ENCODE measurements around the gene SMARCAL1. TPM values are rescaled to one million over a fixed set of nuclear protein-coding genes. Genes with fewer than 3 reads are reported as not detected.
A peak's percentile ranks its signal among the peaks of the same experiment; 100 is the strongest.

SMARCAL1 gene
- total RNA-seq, 2 experiments from 2014 or later: 20.8 to 25.2 TPM

DNA sequence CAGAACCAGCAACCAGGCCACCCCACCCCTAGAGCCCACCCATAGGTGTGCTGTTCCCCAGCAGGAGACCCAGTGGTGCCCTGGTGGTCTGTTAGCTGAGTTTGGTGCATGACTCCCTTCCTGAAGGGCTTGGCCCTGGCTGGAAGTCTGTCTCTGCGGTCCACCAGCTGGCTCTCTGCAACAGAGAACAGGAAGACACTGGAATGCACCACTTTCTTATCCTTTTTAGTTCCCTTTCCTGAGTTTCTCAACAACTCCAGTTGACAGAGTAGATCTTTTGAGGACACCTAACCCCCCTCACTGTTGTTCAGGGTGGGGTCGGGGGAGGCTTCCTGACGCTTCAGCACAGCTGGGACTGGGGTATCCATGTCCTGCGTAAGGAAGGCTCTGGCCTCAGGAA, 74.4 kb downstream of the SMARCAL1 start:
- intact Hi-C loops (cut with micrococcal nuclease): no loop called here
- no peaks in the 10 kb centered on the region for H3K9me3 Mint-ChIP-seq
- POLR2A ChIA-PET: no interaction called here
- H3K4me1 Mint-ChIP-seq (ENCODE audit: low read depth): no peaks in the 10 kb centered on the region
- no peak overlapping the region for H3K27ac Mint-ChIP-seq
- DNase-seq: no peak
- no peak overlapping the region for H3K4me3 Mint-ChIP-seq
- peaks cover 6% of the 10 kb centered on the region for H3K36me3 Mint-ChIP-seq
- CTCF ChIA-PET: no interaction called here
- H3K27me3 Mint-ChIP-seq: no peaks in the 10 kb centered on the region

DNA sequence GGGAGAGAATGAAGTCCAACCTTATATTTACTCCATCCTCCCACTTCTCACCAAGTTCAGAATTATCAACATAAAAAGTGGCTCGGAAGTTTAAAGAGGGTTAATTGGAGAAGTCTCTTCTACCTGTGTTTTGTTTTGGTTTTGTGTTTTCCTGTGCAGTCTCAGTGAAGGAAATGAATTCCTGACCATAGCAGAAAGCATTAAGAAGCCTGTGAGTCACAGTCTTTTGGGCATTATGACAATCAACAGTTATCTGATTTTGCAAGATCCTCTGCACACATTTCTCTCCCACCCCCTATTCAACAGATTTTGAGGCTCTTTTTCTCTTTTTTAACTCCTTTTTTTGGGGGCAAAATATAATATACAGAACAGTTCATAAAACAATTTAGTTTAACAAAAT, 77.8 kb downstream of the SMARCAL1 start:
- CTCF ChIA-PET: no interaction called here
- Mint-ChIP-seq H3K27ac (no peak overlapping the region), H3K4me1 (ENCODE audit: low read depth) (no peaks in the 10 kb centered on the region), H3K27me3 (no peaks in the 10 kb centered on the region), H3K36me3 (no peaks in the 10 kb centered on the region), H3K9me3 (no peaks in the 10 kb centered on the region), H3K4me3 (no peak overlapping the region)
- intact Hi-C loops (cut with micrococcal nuclease): no loop called here
- POLR2A ChIA-PET: no interaction called here
- DNase-seq: no peak

DNA sequence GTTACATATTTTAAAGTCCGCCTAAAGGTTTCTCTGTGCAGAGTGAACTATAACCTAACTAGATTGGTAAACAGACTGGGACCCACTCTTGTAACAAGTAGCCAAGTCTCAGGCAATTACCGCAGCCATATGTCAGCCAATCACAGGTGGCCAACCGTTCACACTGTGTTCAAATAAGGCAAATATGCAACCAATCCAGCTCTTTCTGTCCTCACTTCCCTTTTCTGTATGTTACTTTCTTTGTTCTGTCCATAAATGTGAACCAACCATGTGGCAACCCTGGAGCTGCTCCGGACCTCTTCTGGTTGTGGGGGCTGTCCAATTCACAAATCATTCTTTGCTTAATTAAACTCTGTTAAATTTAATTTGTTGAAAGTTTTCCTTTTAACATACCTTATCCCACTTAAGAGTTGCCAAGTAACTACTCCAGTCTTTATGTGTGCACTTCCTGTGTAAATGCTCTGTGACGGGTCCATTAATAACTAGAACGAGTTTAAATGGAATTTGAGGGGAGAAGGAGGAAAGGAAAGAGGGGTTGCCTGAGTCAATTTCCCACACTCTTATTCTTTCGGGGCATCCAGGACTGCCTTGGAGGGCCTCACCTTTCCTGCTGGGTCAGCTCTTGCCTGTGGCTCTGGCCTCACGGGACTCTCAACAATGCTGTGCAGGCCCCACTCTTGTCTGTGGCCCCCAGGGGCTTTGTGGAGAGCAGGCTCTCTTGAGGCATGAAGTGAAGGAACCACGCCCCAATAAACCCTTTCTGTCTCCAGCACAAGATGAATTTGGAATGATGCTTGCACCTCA, 79.7 kb downstream of the SMARCAL1 start:
- Mint-ChIP-seq H3K36me3 (no peaks in the 10 kb centered on the region), H3K27ac (no peak overlapping the region), H3K4me3 (no peak overlapping the region), H3K9me3 (no peaks in the 10 kb centered on the region), H3K4me1 (ENCODE audit: low read depth) (no peaks in the 10 kb centered on the region), H3K27me3 (no peaks in the 10 kb centered on the region)
- no peak for DNase-seq
- intact Hi-C loops (cut with micrococcal nuclease): no loop called here
- POLR2A ChIA-PET: interaction anchor here (0.6 kb wide), 1 partner anchor 26 kb away, joined by 3 read pairs; no protein-coding TSS in a partner anchor
- CTCF ChIA-PET: no interaction called here

DNA sequence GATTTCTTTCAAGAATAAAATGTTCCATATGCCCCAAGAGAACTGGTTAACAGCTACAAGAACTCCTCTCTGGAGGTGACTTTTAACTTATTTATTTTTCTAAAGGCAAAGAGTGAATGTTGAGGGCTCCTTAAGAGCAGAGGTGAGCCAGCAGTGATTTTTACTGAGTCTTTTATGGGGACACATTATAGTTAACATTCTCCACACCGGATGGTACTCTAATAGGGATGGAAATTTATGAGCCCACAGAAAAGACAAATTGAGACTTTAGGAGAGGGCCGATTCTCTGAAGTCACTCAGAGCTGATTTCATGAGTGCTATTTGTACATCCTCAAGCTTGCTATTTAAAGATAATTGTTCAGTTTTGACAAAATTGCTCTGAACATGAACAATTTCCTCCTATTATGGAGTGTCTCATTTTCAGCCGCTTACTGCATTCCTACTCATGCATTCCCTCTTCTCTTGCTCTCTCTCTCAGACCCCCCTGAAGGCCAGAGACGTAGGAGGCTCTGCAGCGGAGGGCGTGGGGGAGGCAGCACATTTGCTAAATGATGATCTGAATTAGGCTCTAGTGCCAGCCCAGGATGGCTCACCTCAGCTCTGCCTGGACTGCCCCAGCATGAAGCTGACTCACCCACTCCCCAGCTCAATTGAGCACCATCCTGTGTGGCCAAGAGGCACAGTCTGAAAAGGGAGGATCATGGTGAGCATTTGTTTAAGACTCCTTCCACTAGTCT, 80.5 kb downstream of the SMARCAL1 start:
- intact Hi-C loops (cut with micrococcal nuclease): no loop called here
- H3K27ac Mint-ChIP-seq: no peak overlapping the region
- ChIA-PET CTCF (no interaction called here), POLR2A (no interaction called here)
- H3K27me3 Mint-ChIP-seq: no peaks in the 10 kb centered on the region
- H3K4me1 Mint-ChIP-seq (ENCODE audit: low read depth): peaks cover 6% of the 10 kb centered on the region
- H3K36me3 Mint-ChIP-seq: peaks cover 3% of the 10 kb centered on the region
- H3K4me3 Mint-ChIP-seq: no peak overlapping the region
- DNase-seq: no peak
- no peaks in the 10 kb centered on the region for H3K9me3 Mint-ChIP-seq

DNA sequence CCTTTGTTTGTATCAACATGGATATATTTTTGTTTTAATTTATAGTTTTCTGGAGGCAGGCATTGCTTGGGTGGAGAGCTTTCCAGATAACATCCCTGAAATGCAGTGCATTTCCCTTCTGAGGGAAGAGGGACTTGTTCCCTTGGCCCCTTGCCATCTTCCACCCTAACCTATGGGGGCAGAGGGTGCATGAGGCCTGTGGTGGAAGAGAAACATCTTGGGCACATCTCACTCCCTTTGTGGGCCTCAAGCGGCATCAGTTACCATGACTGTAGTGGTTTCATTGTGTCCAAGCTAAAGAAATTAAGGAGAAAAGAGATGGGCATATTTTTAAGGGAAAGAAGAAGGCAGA, 81.0 kb downstream of the SMARCAL1 start:
- no peaks in the 10 kb centered on the region for H3K27me3 Mint-ChIP-seq
- peaks cover 3% of the 10 kb centered on the region for H3K36me3 Mint-ChIP-seq
- intact Hi-C loops (cut with micrococcal nuclease): no loop called here
- H3K4me3 Mint-ChIP-seq: no peak overlapping the region
- ChIA-PET CTCF (no interaction called here), POLR2A (no interaction called here)
- peaks cover 10% of the 10 kb centered on the region for H3K4me1 Mint-ChIP-seq (ENCODE audit: low read depth)
- no peaks in the 10 kb centered on the region for H3K9me3 Mint-ChIP-seq
- no peak overlapping the region for H3K27ac Mint-ChIP-seq
- no peak for DNase-seq

DNA sequence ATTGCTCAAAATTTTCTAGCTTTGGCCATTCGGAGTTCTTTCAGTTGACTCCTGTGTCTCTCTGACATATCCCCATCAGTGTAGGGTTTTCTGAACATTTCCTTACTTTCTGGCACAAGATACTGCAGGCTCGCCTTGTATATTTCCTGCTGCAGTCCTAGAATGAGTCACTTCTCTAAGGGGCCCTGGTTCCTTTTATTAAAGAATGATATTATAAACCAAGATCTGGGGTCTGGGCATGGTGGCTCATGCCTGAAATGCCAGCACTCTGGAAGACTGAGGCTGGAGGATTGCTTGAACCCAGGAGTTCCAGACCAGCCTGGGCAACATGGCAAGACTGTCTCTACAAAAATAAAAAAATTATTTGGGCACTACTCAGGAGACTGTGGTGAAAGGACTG, 83.4 kb downstream of the SMARCAL1 start:
- peaks cover 24% of the 10 kb centered on the region for H3K36me3 Mint-ChIP-seq
- intact Hi-C loops (cut with micrococcal nuclease): loop anchor here (5.0 kb wide), 1 partner anchor 288 kb away; no protein-coding TSS in a partner anchor
- no peak overlapping the region for H3K4me3 Mint-ChIP-seq
- ChIA-PET CTCF (no interaction called here), POLR2A (no interaction called here)
- no peaks in the 10 kb centered on the region for H3K9me3 Mint-ChIP-seq
- no peaks in the 10 kb centered on the region for H3K27me3 Mint-ChIP-seq
- H3K27ac Mint-ChIP-seq: no peak overlapping the region
- H3K4me1 Mint-ChIP-seq (ENCODE audit: low read depth): peaks cover 24% of the 10 kb centered on the region
- no peak for DNase-seq

DNA sequence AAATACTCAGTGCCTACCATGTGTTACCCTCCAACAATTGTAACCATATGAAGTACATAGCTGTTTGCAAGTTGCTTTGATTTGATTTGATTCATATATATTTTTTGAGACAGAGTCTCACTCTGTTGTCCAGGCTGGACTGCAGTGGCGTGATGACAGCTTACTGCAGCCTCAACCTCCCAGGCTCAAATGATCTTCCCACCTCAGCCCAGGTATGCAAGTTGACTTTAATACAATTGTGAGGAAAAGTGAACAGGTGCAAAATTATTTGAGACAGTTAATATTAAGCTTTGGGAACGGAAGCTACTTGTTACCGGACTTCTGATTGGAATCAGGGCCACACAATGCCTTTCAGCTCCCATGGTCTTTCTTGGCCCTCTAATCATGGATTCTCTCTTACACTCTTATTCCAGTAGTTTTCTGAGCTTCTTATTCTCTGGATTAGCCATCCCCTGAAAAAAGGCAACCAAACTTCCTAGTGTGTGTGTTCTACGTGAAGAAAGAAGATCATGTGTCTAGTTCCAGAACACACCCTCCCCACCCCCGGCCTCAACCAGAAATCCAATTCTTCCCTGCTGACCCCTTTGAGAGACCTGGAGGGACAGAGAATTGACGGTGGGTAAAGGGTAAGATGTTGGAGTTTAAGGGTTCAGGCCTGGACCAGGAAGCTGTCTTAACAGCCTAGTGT, 85.2 kb downstream of the SMARCAL1 start:
- H3K4me1 Mint-ChIP-seq (ENCODE audit: low read depth): peaks cover 38% of the 10 kb centered on the region
- peak overlapping the region; percentile 99 for H3K27ac Mint-ChIP-seq
- ChIA-PET POLR2A (interaction anchor here (0.6 to 2.4 kb wide), 6 partner anchors 9 to 389 kb away, joined by 3 to 11 read pairs (median 6); partner anchors contain the start of genes SMARCAL1 and XRCC5), CTCF (interaction anchor here (1.5 kb wide), 1 partner anchor 413 kb away, joined by 3 read pairs; no protein-coding TSS in a partner anchor)
- peaks cover 38% of the 10 kb centered on the region for H3K36me3 Mint-ChIP-seq
- H3K27me3 Mint-ChIP-seq: no peaks in the 10 kb centered on the region
- no peaks in the 10 kb centered on the region for H3K9me3 Mint-ChIP-seq
- intact Hi-C loops (cut with micrococcal nuclease): loop anchor here (1.0 to 5.0 kb wide), 5 partner anchors 19 to 383 kb away; partner anchors contain the start of gene SMARCAL1
- no peak for DNase-seq
- peak overlapping the region; percentile 97 for H3K4me3 Mint-ChIP-seq

DNA sequence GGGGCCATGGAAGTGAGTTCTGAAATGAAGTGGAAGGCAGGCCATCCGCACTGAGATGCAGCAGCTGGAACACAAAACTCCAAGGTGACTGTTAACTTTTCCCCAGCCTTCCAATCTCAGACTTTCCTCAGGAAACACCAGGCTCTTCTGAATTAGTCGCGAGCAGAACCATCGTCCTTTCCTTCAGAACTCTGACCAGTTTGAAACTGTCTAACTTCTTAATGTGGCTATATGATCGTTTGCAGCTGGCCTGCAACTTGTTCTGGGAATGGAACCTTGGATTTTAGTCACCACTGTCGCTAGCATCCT, 85.7 kb downstream of the SMARCAL1 start:
- H3K4me1 Mint-ChIP-seq (ENCODE audit: low read depth): peaks cover 43% of the 10 kb centered on the region

DNA sequence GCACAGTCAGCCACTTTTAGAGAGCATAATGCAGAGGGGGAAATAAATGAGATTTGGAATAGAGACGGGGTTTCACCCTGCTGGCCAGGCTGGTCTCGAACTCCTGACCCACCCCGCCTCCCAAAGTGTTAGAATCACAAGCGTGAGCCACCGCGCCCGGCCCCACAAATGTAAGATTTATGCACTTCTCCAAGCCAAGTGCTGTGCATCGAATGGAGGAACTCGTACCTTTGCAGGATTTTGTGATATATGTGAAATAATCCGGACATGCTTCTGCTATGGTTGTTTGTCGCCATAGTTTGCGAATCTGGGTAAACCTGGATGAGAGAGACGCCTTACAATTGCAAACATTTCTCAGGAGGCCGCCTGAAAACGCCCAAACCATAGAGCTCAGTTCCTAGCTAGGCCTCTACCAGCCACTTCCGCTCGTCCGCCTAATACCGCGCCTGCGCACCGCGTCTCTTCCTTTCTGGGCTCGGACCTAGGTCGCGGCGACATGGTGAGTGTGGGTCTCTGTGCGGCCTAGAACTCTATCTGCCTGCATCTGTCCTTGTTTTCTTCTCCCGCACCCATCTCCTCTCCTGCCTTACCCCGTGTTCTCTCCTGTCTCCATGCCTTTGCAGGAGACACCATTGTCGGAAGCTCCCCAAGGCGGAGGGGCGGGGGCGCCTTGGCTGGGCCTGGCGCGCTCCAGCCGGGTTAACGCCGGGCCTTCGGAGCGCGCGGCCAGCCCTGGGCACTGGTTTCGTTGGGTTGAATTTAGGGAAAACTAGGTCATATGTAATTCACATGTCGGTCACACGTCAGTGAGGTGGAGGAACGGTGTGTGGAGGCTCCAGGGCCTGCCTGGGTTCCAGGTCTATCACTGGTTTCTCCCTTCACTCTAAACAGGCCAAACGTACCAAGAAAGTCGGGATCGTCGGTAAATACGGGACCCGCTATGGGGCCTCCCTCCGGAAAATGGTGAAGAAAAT, 86.4 kb downstream of the SMARCAL1 start, which contains the start of gene RPL37A:
Gene RPL37A, plus strand, starts transcription at position 466 of the 974 bp plus-strand sequence. Its CDS starts 31 bp downstream, at position 497.
- Mint-ChIP-seq H3K27me3 (no peaks in the 10 kb centered on the region), H3K4me3 (peak within 1 kb of the TSS; percentile 97), H3K27ac (peak within 1 kb of the TSS; percentile 99), H3K9me3 (no peaks in the 10 kb centered on the region), H3K36me3 (peaks cover 49% of the 10 kb centered on the region), H3K4me1 (ENCODE audit: low read depth) (peaks cover 45% of the 10 kb centered on the region)
- ChIA-PET POLR2A (interaction anchor here (0.7 to 2.4 kb wide), 10 partner anchors 8 to 390 kb away, joined by 3 to 11 read pairs (median 4); partner anchors contain the start of genes SMARCAL1 and XRCC5), CTCF (interaction anchor here (1.0 to 1.5 kb wide), 3 partner anchors 21 to 414 kb away, joined by 3 to 4 read pairs (median 4); partner anchors contain the start of gene XRCC5)
- peak; percentile 93 for DNase-seq
- intact Hi-C loops (cut with micrococcal nuclease): loop anchor here (1.0 to 5.0 kb wide), 5 partner anchors 20 to 384 kb away; partner anchors contain the start of gene SMARCAL1

More for the DNA sequence above, 85.7 kb downstream of the SMARCAL1 start:
- Mint-ChIP-seq H3K4me3 (peak overlapping the region; percentile 97), H3K27ac (peak overlapping the region; percentile 99), H3K9me3 (no peaks in the 10 kb centered on the region), H3K27me3 (no peaks in the 10 kb centered on the region), H3K36me3 (peaks cover 43% of the 10 kb centered on the region)
- DNase-seq: no peak
- CTCF ChIA-PET: interaction anchor here (1.0 to 1.5 kb wide), 3 partner anchors 22 to 414 kb away, joined by 3 to 4 read pairs (median 4); partner anchors contain the start of gene XRCC5
- intact Hi-C loops (cut with micrococcal nuclease): loop anchor here (1.0 to 5.0 kb wide), 5 partner anchors 20 to 384 kb away; partner anchors contain the start of gene SMARCAL1
- POLR2A ChIA-PET: interaction anchor here (0.7 to 2.4 kb wide), 8 partner anchors 8 to 389 kb away, joined by 3 to 11 read pairs (median 6); partner anchors contain the start of genes SMARCAL1 and XRCC5

DNA sequence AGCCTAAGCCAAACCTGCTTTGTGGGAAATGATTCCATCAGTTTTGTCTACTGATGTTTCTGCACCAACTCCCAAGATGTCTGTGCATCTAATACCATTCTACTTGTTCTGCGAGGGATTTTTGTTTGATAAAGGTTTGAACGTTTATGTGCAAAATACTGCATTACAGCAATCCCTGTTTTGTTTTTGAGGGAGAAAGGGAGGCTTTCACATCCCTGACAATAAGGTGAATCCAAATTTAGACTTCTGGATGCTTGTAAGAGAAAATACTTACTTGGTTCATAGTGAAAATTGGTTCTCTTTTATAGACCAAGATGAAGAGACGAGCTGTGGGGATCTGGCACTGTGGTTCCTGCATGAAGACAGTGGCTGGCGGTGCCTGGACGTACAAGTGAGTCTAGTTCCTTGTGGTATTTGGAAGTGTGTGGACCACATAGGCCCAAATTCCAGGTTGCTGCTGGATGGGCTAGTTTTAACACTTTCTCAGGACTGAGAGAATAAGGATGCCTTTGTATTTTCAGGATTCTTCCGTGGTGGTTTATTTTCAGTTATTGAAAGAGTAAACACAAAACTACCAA, 87.4 kb downstream of the SMARCAL1 start:
- ChIA-PET POLR2A (no interaction called here), CTCF (no interaction called here)
- intact Hi-C loops (cut with micrococcal nuclease): loop anchor here (2.0 to 5.0 kb wide), 2 partner anchors 151 to 292 kb away; no protein-coding TSS in a partner anchor
- Mint-ChIP-seq H3K36me3 (peaks cover 57% of the 10 kb centered on the region), H3K27ac (peak overlapping the region; percentile 99), H3K4me1 (ENCODE audit: low read depth) (peaks cover 51% of the 10 kb centered on the region), H3K4me3 (peak overlapping the region; percentile 97), H3K9me3 (no peaks in the 10 kb centered on the region), H3K27me3 (no peaks in the 10 kb centered on the region)
- DNase-seq: no peak

DNA sequence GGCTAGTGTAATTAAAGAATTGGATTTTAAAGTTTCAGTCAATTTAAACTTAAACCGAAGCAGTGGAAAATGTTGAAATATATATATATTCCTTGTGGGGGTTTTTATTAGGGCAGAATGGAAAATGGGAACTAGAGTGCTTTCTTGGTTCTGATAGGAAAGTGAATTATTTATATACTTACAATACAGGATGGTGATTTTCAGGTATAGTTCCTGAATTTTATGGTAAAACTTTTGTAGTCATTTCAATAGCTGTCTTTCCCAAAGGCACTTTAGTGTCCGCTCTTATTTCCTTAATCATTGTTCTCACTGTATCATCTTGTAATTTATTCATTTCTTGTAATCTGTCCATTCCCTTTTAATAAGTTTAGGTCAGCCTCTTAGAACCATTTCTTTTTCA, 88.3 kb downstream of the SMARCAL1 start:
- POLR2A ChIA-PET: no interaction called here
- peaks cover 63% of the 10 kb centered on the region for H3K36me3 Mint-ChIP-seq
- DNase-seq: no peak
- H3K27me3 Mint-ChIP-seq: no peaks in the 10 kb centered on the region
- peak overlapping the region; percentile 97 for H3K4me3 Mint-ChIP-seq
- H3K27ac Mint-ChIP-seq: peak overlapping the region; percentile 99
- CTCF ChIA-PET: no interaction called here
- H3K4me1 Mint-ChIP-seq (ENCODE audit: low read depth): peaks cover 55% of the 10 kb centered on the region
- H3K9me3 Mint-ChIP-seq: no peaks in the 10 kb centered on the region
- intact Hi-C loops (cut with micrococcal nuclease): no loop called here
